ENCODE measurements around the gene P4HTM. TPM values are rescaled to one million over a fixed set of nuclear protein-coding genes. Genes with fewer than 3 reads are reported as not detected.

The P4HTM gene
- total RNA-seq, 4 donors from 2014 or later, result 18.5 to 57.2 (median 27.9) TPM

DNA sequence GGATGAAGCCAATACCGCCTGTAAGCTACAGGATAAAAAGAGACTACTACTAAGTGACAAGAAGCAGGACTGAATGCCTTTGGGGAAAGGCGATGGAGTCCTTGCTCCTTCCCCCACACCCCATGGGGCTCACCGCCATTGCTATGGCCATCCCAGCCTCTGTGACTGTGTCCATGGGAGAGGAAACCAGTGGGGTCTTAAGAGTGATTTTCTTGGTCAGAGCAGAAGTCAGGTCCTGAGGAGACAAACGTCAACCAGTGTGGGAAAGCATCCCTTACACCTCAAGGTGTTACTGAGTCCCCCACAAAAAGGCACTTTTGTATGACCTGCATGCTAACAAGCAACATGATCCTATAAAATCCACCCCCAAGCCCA lies 38.2 kb downstream of the P4HTM start:
- Histone ChIP-seq H3K9me3 (no peaks in the 10 kb centered on the region), H3K36me3 (peaks cover 73% of the 10 kb centered on the region), H3K27me3 (no peaks in the 10 kb centered on the region), H3K4me3 (peak overlapping the region; percentile 75), H3K27ac (peak overlapping the region; percentile 89), H3K4me1 (peaks cover 40% of the 10 kb centered on the region)
- no peak for DNase-seq (ENCODE audit: low spot score in 2 of 2)
- TF ChIP-seq, protein P1, sequence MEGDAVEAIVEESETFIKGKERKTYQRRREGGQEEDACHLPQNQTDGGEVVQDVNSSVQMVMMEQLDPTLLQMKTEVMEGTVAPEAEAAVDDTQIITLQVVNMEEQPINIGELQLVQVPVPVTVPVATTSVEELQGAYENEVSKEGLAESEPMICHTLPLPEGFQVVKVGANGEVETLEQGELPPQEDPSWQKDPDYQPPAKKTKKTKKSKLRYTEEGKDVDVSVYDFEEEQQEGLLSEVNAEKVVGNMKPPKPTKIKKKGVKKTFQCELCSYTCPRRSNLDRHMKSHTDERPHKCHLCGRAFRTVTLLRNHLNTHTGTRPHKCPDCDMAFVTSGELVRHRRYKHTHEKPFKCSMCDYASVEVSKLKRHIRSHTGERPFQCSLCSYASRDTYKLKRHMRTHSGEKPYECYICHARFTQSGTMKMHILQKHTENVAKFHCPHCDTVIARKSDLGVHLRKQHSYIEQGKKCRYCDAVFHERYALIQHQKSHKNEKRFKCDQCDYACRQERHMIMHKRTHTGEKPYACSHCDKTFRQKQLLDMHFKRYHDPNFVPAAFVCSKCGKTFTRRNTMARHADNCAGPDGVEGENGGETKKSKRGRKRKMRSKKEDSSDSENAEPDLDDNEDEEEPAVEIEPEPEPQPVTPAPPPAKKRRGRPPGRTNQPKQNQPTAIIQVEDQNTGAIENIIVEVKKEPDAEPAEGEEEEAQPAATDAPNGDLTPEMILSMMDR (IDR thresholded peaks at IDR 0.05), result no peak
- TF ChIP-seq POLR2A (IDR thresholded peaks at IDR 0.05) (no peak), POLR2AphosphoS5 (IDR thresholded peaks at IDR 0.05) (no peak), EP300 (IDR thresholded peaks at IDR 0.05) (no peak)
- WGBS, result 84% methylated on average over 4 of the region's 4 CpGs

DNA sequence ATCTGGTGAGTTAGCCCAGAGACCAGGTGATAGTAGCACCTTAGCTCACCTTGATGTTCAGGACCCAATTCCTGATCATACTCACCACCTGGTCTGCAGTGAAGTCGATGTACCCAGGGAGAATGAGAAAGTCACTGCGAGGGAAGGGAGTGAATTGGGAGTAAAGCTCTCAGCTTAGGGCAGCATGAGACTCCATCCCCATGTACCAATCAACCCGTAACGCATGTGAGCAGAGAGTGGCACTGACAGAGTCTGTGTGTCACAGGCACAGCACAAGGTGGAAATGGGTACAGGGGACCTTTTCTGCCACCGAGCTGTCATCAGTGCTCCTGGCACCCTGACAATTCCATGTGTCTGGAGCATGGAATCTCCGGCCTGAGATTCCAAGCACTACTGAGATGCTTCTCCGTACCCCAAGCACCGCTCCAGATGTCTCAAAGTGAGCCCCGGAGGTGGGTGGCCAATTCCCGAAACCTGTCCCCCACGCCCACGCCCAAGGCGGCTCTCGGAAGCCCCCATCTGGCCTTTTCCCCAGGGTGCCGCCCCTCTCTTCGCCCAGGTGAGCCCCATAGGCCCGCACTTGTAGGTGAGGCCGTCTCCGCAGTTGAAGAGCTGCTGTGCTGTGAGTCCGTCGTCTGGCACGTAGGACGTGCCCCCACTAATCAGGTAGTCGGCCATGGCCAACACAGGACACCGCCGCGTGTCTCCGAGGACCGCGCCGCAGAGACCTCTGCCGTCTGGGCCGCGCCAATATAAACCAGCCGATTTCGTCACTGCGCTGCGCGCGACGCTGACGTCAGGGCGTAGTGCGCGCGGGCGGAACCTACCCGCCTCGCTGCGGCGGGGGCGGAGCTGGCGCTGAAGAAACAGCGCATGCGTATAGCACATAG lies 38.9 kb downstream of the P4HTM start, which contains the start of gene IMPDH2:
IMPDH2 (minus strand) TSS at position 726 of the 890 bp plus-strand sequence; CDS start at position 678, 48 bp downstream.
- Histone ChIP-seq H3K4me1 (peaks cover 36% of the 10 kb centered on the region), H3K36me3 (peaks cover 74% of the 10 kb centered on the region), H3K4me3 (peak within 1 kb of the TSS; percentile 75), H3K27me3 (no peaks in the 10 kb centered on the region), H3K9me3 (no peaks in the 10 kb centered on the region), H3K27ac (peak within 1 kb of the TSS; percentile 89)
- peak; percentile 94 to 95 for DNase-seq (ENCODE audit: low spot score in 2 of 2)
- WGBS, result 3% methylated on average over 15 of the region's 55 CpGs
- TF ChIP-seq, protein P1 (IDR thresholded peaks at IDR 0.05), result no peak
- peak; percentile 87 to 98 for TF ChIP-seq POLR2A (IDR thresholded peaks at IDR 0.05)
- TF ChIP-seq POLR2AphosphoS5 (IDR thresholded peaks at IDR 0.05), result peak; percentile 85 to 98 (median 90)

DNA sequence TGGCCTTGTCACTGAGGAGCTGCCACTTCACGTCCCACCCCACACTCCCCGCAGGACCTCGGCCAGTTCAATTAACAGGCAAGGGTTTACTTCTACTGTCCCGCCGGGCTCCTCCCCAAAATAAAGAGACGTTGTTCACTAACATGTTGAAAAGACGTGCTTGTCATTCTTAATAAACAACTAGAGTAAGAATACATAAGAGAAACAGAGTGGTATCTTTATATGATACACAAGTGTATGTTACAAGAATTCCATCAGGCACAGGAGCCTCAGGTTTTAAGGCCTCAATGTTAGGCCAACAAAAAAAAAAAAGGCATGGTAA lies 39.5 kb downstream of the P4HTM start:
- 1% methylated on average over 7 of the region's 7 CpGs for WGBS
- Histone ChIP-seq H3K27me3 (no peaks in the 10 kb centered on the region), H3K36me3 (peaks cover 74% of the 10 kb centered on the region), H3K4me3 (peak overlapping the region; percentile 75), H3K27ac (peak overlapping the region; percentile 89), H3K4me1 (peaks cover 36% of the 10 kb centered on the region), H3K9me3 (no peaks in the 10 kb centered on the region)
- no peak for TF ChIP-seq POLR2AphosphoS5 (IDR thresholded peaks at IDR 0.05)
- TF ChIP-seq POLR2A (IDR thresholded peaks at IDR 0.05), result no peak
- TF ChIP-seq EP300 (IDR thresholded peaks at IDR 0.05), result no peak
- TF ChIP-seq, protein P1 (IDR thresholded peaks at IDR 0.05), result no peak
- no peak for DNase-seq (ENCODE audit: low spot score in 2 of 2)

DNA sequence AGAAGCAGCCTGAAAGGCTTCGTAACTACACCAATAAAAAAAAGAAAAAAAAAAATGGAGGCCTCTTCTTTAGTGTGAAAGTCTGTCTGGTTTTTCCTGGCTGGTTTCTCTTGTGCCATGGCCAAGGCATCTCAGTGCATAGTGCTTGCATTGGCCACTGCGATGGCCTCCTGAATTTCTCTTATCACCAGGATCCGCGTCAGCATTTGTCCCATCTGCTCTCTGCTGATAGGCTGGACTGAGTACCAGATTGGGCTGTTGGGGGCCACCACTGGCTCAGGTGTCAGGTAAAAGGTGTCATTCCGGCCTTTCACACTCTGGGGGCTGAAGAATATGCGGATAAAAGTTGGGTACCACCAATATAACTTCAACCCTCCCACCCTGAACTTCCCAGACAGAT lies 40.3 kb downstream of the P4HTM start:
- peaks cover 74% of the 10 kb centered on the region for H3K36me3 ChIP-seq
- no peak for TF ChIP-seq POLR2A (IDR thresholded peaks at IDR 0.05)
- no peak for TF ChIP-seq POLR2AphosphoS5 (IDR thresholded peaks at IDR 0.05)
- no peak for TF ChIP-seq EP300 (IDR thresholded peaks at IDR 0.05)
- TF ChIP-seq, protein P1 (IDR thresholded peaks at IDR 0.05), result no peak
- H3K27ac ChIP-seq, result no peak overlapping the region
- DNase-seq (ENCODE audit: low spot score in 2 of 2), result no peak
- no peak overlapping the region for H3K4me3 ChIP-seq
- 94% methylated on average over 6 of the region's 6 CpGs for WGBS
- H3K27me3 ChIP-seq, result no peaks in the 10 kb centered on the region
- H3K4me1 ChIP-seq, result peaks cover 34% of the 10 kb centered on the region
- H3K9me3 ChIP-seq, result no peaks in the 10 kb centered on the region

DNA sequence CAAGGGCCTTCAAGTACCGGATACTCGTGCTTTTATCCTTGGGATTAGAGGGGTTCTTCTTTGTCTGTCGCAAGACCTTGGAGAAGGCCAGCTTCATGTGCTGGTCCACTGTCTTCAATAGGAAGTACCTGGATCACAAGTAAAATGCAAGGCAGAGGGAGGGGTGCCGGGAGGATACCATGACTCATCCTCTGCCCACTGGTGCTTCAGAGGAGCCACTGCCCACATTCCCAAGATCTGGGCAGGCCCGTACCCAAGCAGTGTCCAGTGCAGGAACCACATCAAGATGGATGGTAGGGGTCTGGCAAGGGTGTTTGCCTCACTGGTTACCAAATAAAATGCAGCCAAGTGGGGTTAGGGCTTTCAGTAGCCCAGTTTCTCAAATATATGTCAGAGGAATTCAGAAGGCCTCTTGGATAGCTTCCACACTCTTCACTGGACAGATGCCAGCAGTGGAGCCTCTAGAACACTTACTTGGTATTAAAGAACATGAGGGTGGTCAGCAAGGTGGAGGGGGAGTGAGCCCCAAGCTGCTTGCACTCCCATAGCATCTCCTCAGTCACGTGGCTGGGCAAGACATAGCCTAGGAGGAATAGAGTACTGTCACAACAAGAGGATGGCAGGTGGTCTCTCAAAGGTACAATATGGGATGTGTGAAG lies 42.7 kb downstream of the P4HTM start:
- H3K9me3 ChIP-seq, result no peaks in the 10 kb centered on the region
- no peak overlapping the region for H3K4me3 ChIP-seq
- no peak overlapping the region for H3K27ac ChIP-seq
- DNase-seq (ENCODE audit: low spot score in 2 of 2), result no peak
- peaks cover 20% of the 10 kb centered on the region for H3K4me1 ChIP-seq
- 93% methylated on average over 5 of the region's 6 CpGs for WGBS
- no peaks in the 10 kb centered on the region for H3K27me3 ChIP-seq
- TF ChIP-seq EP300 (IDR thresholded peaks at IDR 0.05), result no peak
- TF ChIP-seq POLR2A (IDR thresholded peaks at IDR 0.05), result no peak
- TF ChIP-seq POLR2AphosphoS5 (IDR thresholded peaks at IDR 0.05), result no peak
- TF ChIP-seq, protein P1 (IDR thresholded peaks at IDR 0.05), result no peak
- H3K36me3 ChIP-seq, result peaks cover 75% of the 10 kb centered on the region
